Panc1 (cell line): ENCODE data around the gene HPS6.

Experiments
- POLR2AphosphoS5 ChIP-seq: IDR thresholded peaks from 2 replicates; pipeline ENCODE4 v1.6.1; 2012; ENCODE audit warnings: mild to moderate bottlenecking, low read depth, low read length, moderate library complexity
- TCF7L2 ChIP-seq: IDR thresholded peaks from 2 replicates; pipeline ENCODE4 v1.6.1; 2011; ENCODE audit warnings: mild to moderate bottlenecking, low read depth, low read length, inconsistent platforms
- TF ChIP-seq, protein P1 (sequence below): fragments of 450-650 bp; IDR thresholded peaks from 2 replicates; pipeline ENCODE4 v1.5.1; 2017; ENCODE audit warnings: mild to moderate bottlenecking
- TF ChIP-seq, protein P2 (sequence below), 2 experiments: IDR thresholded peaks; 2 replicates each; pipeline ENCODE4 v1.6.1; 2011 to 2012; ENCODE audit warnings: low read depth in 2 of 2, control low read depth in 1 of 2, low read length in 1 of 2, mild to moderate bottlenecking in 1 of 2, moderate library complexity in 1 of 2; ENCODE audit not compliant: insufficient read depth in 1 of 2

DNA sequence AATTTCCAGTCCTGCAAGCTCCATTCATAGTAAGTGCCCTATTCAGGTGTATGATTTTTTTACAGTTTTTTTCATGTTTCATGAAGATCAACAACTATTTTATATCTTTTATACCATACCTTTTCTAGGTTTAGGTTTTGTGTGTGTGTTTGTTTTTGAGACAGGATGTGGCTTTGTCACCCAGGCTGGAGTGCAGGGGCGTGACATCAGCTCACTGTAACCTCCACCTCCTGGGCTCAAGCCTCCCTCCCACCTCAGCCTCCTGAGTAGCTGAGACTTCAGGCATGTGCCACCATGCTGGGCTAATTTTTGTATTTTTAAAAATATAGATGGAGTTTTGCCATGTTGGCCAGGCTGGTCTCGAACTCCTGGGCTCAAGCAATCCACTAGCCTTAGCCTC lies 44.2 kb upstream of the HPS6 start:
- TF ChIP-seq POLR2AphosphoS5, result no peak
- TF ChIP-seq, protein P1, sequence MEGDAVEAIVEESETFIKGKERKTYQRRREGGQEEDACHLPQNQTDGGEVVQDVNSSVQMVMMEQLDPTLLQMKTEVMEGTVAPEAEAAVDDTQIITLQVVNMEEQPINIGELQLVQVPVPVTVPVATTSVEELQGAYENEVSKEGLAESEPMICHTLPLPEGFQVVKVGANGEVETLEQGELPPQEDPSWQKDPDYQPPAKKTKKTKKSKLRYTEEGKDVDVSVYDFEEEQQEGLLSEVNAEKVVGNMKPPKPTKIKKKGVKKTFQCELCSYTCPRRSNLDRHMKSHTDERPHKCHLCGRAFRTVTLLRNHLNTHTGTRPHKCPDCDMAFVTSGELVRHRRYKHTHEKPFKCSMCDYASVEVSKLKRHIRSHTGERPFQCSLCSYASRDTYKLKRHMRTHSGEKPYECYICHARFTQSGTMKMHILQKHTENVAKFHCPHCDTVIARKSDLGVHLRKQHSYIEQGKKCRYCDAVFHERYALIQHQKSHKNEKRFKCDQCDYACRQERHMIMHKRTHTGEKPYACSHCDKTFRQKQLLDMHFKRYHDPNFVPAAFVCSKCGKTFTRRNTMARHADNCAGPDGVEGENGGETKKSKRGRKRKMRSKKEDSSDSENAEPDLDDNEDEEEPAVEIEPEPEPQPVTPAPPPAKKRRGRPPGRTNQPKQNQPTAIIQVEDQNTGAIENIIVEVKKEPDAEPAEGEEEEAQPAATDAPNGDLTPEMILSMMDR, result no peak
- TF ChIP-seq, protein P2, sequence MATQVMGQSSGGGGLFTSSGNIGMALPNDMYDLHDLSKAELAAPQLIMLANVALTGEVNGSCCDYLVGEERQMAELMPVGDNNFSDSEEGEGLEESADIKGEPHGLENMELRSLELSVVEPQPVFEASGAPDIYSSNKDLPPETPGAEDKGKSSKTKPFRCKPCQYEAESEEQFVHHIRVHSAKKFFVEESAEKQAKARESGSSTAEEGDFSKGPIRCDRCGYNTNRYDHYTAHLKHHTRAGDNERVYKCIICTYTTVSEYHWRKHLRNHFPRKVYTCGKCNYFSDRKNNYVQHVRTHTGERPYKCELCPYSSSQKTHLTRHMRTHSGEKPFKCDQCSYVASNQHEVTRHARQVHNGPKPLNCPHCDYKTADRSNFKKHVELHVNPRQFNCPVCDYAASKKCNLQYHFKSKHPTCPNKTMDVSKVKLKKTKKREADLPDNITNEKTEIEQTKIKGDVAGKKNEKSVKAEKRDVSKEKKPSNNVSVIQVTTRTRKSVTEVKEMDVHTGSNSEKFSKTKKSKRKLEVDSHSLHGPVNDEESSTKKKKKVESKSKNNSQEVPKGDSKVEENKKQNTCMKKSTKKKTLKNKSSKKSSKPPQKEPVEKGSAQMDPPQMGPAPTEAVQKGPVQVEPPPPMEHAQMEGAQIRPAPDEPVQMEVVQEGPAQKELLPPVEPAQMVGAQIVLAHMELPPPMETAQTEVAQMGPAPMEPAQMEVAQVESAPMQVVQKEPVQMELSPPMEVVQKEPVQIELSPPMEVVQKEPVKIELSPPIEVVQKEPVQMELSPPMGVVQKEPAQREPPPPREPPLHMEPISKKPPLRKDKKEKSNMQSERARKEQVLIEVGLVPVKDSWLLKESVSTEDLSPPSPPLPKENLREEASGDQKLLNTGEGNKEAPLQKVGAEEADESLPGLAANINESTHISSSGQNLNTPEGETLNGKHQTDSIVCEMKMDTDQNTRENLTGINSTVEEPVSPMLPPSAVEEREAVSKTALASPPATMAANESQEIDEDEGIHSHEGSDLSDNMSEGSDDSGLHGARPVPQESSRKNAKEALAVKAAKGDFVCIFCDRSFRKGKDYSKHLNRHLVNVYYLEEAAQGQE (IDR thresholded peaks at IDR 0.05; ENCODE audit: insufficient read depth in 1 of 2, low read depth in 2 of 2, low read length in 1 of 2), result no peak
- no peak for TF ChIP-seq TCF7L2
